ENCODE data around the gene AMOTL1. TPM values are rescaled to one million over a fixed set of nuclear protein-coding genes. Genes with fewer than 3 reads are reported as not detected.

Gene AMOTL1
- total RNA-seq, 2 experiments from 2014 or later: 6.6 to 8.4 TPM

DNA sequence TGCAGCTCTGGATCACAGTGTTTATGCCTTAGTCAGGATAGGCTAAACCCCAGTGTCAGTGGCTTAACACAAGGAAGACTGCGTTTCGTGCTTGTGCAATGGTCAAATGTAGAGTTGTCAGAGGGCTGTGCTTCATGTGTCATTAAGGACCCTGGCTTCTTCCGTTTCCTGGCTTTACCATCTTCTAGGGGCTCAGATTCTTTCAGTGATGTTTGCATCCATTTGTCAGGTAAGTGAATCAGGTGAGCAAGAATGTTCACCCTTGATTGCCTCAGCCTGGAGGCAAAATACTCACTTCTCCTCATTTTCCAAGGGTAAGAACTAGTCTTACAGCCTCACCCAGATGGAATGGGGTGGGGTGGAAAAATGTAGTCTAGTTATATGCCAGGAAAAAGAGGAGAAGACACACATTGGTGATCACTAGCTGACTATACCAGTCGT, 20.5 kb upstream of the AMOTL1 start:
- H3K4me3 Mint-ChIP-seq: no peak overlapping the region

DNA sequence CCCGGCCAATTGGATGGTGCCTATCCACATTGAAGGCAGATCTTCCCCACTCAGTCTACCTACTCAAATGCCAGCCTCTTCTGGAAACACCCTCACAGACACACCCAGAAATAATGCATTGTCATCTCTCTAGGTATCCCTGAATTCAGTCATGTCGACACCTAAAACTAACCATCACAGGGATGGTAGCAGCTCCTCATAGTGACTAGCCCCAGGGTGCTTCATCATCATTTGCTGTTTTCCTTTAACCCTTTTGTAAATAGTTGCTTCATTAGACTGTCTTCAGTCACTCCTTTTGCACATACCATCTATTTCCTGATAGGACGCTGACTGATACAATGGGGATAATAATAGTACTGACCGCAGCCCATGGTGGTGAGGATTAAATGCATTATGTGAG, 18.8 kb upstream of the AMOTL1 start:
- Mint-ChIP-seq H3K4me1 (ENCODE audit: low read depth) (no peaks in the 10 kb centered on the region), H3K27ac (no peak overlapping the region), H3K27me3 (ENCODE audit: low read depth) (peaks cover 35% of the 10 kb centered on the region), H3K9me3 (ENCODE audit: insufficient read depth) (no peaks in the 10 kb centered on the region), H3K4me3 (no peak overlapping the region), H3K36me3 (ENCODE audit: low read depth) (no peaks in the 10 kb centered on the region)
- ChIA-PET CTCF (no interaction called here), POLR2A (no interaction called here)
- no peak for ATAC-seq
- DNase-seq: no peak

More for the DNA sequence above, 20.5 kb upstream of the AMOTL1 start:
- Mint-ChIP-seq H3K27ac (no peak overlapping the region), H3K4me1 (ENCODE audit: low read depth) (no peaks in the 10 kb centered on the region), H3K27me3 (ENCODE audit: low read depth) (peaks cover 40% of the 10 kb centered on the region), H3K9me3 (ENCODE audit: insufficient read depth) (no peaks in the 10 kb centered on the region), H3K36me3 (ENCODE audit: low read depth) (no peaks in the 10 kb centered on the region)
- ChIA-PET POLR2A (no interaction called here), CTCF (no interaction called here)
- ATAC-seq: no peak
- no peak for DNase-seq

DNA sequence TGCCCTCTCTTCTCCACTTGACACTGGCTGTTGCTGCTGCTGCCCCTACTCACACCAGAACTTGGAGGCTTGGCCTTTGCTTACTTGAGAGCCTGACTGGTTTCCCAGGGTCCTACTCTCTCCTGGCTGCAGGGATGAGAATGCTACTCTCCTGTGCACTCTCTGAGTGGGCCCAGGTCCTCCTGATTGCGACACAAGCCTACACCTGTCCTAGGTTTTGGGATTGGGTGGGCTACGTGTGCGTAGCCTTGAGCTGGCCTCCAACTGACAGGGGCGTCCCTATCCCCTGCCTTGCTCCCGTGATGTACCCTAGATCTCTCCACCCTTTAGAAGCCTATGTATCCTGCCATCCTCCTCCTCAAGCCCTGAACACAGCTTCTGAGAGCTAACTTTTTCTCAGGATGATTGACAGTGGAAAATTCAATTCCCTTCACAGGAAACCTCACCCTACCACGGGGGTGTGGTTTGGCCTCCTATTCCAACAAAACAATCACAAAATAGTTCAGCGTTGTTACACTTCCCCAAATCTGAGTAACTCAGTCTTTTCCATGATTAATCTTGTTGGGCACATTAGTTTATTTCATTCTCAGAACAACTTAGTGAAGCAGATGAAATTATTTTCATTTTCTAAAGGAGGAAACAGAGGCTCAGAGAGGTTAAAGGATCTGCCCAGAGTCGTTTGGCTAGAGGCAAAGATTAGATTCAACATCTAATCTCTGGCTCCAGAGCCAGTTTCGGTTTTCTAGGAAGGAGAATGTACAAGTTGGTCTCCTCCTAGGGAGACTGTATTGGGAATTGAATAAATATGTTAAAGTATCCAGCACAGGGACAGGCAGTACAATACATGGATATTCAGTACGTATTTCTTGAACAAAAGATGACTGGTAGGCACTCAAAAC, 17.6 kb upstream of the AMOTL1 start:
- Mint-ChIP-seq H3K4me3 (no peak overlapping the region), H3K27ac (no peak overlapping the region), H3K36me3 (ENCODE audit: low read depth) (no peaks in the 10 kb centered on the region), H3K27me3 (ENCODE audit: low read depth) (peaks cover 40% of the 10 kb centered on the region), H3K9me3 (ENCODE audit: insufficient read depth) (no peaks in the 10 kb centered on the region), H3K4me1 (ENCODE audit: low read depth) (no peaks in the 10 kb centered on the region)
- ChIA-PET CTCF (no interaction called here), POLR2A (no interaction called here)
- DNase-seq (no peak), ATAC-seq (no peak)

- ATAC-seq (no peak), DNase-seq (no peak)
- no peak overlapping the region for H3K27ac Mint-ChIP-seq
- ChIA-PET CTCF (no interaction called here), POLR2A (no interaction called here)
- H3K27me3 Mint-ChIP-seq (ENCODE audit: low read depth): peaks cover 37% of the 10 kb centered on the region
- H3K36me3 Mint-ChIP-seq (ENCODE audit: low read depth): no peaks in the 10 kb centered on the region
- H3K4me1 Mint-ChIP-seq (ENCODE audit: low read depth): no peaks in the 10 kb centered on the region
- no peak overlapping the region for H3K4me3 Mint-ChIP-seq
- H3K9me3 Mint-ChIP-seq (ENCODE audit: insufficient read depth): no peaks in the 10 kb centered on the region
Observed at GRCh38 chr11:94751218-94751609, 16.9 kb upstream of the AMOTL1 start.

DNA sequence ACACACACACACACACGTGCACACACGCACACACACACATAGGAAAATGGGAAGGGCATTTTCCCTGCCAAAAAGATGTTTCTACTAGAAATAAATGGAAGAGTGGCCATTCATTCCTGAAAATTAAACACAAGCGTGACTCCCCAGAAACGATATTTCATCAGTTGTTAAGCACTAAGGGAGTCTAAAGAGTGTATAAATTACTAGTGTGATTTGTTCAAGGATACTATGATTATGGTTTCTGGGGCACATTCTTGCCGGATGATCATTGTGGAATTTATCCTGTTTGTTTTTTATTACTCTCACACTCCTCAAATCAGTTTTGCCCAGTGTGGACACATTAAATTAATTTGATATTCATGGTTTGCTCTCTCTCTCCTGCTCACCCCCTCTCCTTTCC, 16.4 kb upstream of the AMOTL1 start:
- no peak overlapping the region for H3K4me3 Mint-ChIP-seq
- peaks cover 32% of the 10 kb centered on the region for H3K27me3 Mint-ChIP-seq (ENCODE audit: low read depth)
- ATAC-seq: no peak
- CTCF ChIA-PET: no interaction called here
- no peak overlapping the region for H3K27ac Mint-ChIP-seq
- no peaks in the 10 kb centered on the region for H3K9me3 Mint-ChIP-seq (ENCODE audit: insufficient read depth)
- POLR2A ChIA-PET: no interaction called here
- no peak for DNase-seq
- no peaks in the 10 kb centered on the region for H3K4me1 Mint-ChIP-seq (ENCODE audit: low read depth)
- H3K36me3 Mint-ChIP-seq (ENCODE audit: low read depth): no peaks in the 10 kb centered on the region

DNA sequence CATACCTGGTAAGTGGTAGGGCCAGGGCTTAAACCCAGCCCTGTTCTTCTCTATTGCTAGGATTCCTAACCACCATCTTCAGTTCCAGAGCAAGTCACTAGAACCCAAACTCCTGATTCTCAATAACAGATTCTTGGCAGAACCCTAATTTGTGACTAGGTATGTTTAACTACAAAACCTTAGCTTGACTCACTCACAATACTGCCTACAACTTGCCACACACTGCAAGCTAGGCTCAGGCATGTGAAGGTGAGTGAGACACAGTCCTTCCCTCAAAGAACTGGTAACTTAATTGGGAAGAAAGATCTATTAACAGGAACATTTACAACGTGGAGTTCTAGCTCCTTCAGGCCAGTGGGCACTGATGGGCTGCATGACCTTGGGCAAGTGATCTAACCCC, 14.5 kb upstream of the AMOTL1 start:
- ATAC-seq (no peak), DNase-seq (no peak)
- Mint-ChIP-seq H3K27me3 (ENCODE audit: low read depth) (peaks cover 25% of the 10 kb centered on the region), H3K9me3 (ENCODE audit: insufficient read depth) (no peaks in the 10 kb centered on the region), H3K36me3 (ENCODE audit: low read depth) (no peaks in the 10 kb centered on the region), H3K4me1 (ENCODE audit: low read depth) (peaks cover 6% of the 10 kb centered on the region), H3K27ac (no peak overlapping the region), H3K4me3 (no peak overlapping the region)
- ChIA-PET CTCF (no interaction called here), POLR2A (no interaction called here)

DNA sequence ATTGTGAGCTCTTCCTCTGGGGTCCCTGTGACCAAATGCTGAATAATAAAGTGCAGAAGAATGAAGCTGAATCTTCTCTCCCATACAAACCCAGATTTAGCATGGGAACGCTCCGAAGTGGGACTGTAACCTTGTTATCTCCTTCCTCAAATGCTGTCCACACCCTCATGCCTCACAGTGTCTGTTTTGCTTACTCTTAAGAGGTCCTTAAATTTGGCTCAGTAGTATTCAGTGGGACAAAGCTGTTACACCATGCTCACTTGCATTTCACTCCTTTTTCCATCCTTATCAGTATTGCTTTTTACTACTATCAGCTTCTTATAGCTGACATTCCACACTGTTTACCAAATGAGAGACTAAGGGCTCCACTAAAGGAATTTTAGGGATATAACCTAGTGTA, 13.8 kb upstream of the AMOTL1 start:
- Mint-ChIP-seq H3K27me3 (ENCODE audit: low read depth) (peaks cover 23% of the 10 kb centered on the region), H3K4me1 (ENCODE audit: low read depth) (peaks cover 6% of the 10 kb centered on the region), H3K4me3 (no peak overlapping the region), H3K9me3 (ENCODE audit: insufficient read depth) (no peaks in the 10 kb centered on the region), H3K36me3 (ENCODE audit: low read depth) (no peaks in the 10 kb centered on the region), H3K27ac (no peak overlapping the region)
- no peak for DNase-seq
- CTCF ChIA-PET: no interaction called here
- POLR2A ChIA-PET: no interaction called here
- ATAC-seq: no peak

GRCh38 chr11:94754819-94755218, 13.3 kb upstream of the AMOTL1 start:
- no peak for DNase-seq
- Mint-ChIP-seq H3K36me3 (ENCODE audit: low read depth) (no peaks in the 10 kb centered on the region), H3K27me3 (ENCODE audit: low read depth) (peaks cover 27% of the 10 kb centered on the region), H3K9me3 (ENCODE audit: insufficient read depth) (no peaks in the 10 kb centered on the region), H3K4me3 (no peak overlapping the region), H3K4me1 (ENCODE audit: low read depth) (peaks cover 6% of the 10 kb centered on the region), H3K27ac (no peak overlapping the region)
- no peak for ATAC-seq
- ChIA-PET POLR2A (no interaction called here), CTCF (no interaction called here)

DNA sequence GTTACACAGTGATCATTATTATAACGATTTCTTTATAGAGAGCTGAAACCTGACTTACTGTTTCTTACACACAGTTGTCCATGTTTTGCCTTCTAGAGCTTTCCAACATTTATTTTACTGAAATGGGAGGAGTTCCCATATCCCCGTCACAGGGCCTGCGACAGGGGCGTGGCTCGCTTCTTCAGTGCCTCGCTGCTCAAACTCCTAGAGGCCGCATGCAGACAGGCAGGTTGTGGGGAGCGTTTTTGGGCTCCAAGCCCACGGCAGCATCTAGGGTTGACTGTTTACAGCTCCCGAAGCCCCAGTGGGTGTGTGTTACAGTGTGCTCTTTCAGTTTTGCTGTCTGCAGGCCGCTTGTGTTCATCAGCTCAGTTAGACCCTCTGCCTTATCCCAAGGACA, 12.7 kb upstream of the AMOTL1 start:
- ChIA-PET POLR2A (no interaction called here), CTCF (no interaction called here)
- Mint-ChIP-seq H3K9me3 (ENCODE audit: insufficient read depth) (no peaks in the 10 kb centered on the region), H3K36me3 (ENCODE audit: low read depth) (no peaks in the 10 kb centered on the region), H3K4me1 (ENCODE audit: low read depth) (peaks cover 9% of the 10 kb centered on the region), H3K27ac (no peak overlapping the region), H3K27me3 (ENCODE audit: low read depth) (peaks cover 28% of the 10 kb centered on the region), H3K4me3 (no peak overlapping the region)
- DNase-seq (no peak), ATAC-seq (no peak)

DNA sequence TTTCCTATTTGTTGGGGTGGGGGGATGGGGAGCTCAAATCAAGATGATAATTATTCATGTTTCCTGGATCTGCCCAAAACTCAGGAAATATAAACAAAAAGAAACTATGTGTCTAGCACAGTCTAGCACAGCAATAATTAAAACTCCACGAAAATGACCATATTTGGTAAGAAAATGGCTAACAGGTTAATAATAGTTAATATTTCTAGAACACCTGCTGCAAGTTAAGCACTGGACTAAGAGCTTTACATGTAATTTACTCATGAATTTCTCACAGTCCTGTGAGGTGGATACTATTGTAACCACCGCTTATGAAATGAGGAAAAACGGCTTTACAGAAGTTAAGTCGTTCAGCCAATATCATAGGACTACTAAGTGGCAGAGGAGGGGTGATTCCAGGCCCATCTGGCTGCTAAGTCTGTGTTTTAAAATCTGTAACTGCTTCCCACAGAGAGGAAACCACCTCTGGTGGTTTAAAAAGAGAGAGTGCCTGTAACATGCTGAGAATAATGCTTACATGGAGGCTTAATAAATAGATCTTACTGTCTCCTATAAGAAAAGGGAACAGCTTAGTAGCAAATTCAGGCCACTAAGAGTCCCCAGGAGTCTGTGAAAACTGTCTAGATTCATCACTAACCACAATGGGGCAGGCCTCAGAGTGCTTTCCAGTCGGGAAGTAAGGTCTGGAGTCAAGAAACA, 11.0 kb upstream of the AMOTL1 start:
- DNase-seq (no peak), ATAC-seq (no peak)
- Mint-ChIP-seq H3K27me3 (ENCODE audit: low read depth) (peaks cover 23% of the 10 kb centered on the region), H3K9me3 (ENCODE audit: insufficient read depth) (no peaks in the 10 kb centered on the region), H3K36me3 (ENCODE audit: low read depth) (no peaks in the 10 kb centered on the region), H3K4me1 (ENCODE audit: low read depth) (peaks cover 10% of the 10 kb centered on the region), H3K4me3 (no peak overlapping the region), H3K27ac (no peak overlapping the region)
- CTCF ChIA-PET: no interaction called here
- POLR2A ChIA-PET: no interaction called here

DNA sequence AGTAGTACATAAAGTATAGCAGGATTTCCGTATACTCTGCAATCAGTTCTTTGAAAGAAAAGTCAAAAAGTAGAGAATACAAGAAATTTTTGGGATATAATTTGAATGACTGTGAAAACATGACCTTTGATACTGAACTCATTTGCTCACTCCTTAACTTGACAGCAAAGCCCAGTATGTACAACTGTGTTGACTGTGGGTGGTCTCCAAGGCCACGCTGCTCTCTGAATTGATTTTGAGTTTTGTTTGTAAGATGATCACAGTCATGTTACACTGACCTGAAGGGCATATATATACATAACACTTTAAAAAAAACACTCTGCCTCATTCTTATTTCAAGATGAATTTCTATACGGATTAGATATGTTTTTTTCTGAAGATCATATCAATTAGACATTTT, 9.5 kb upstream of the AMOTL1 start:
- Mint-ChIP-seq H3K9me3 (ENCODE audit: insufficient read depth) (no peaks in the 10 kb centered on the region), H3K27ac (no peak overlapping the region), H3K4me1 (ENCODE audit: low read depth) (peaks cover 10% of the 10 kb centered on the region), H3K27me3 (ENCODE audit: low read depth) (peaks cover 23% of the 10 kb centered on the region), H3K4me3 (no peak overlapping the region), H3K36me3 (ENCODE audit: low read depth) (no peaks in the 10 kb centered on the region)
- no peak for ATAC-seq
- CTCF ChIA-PET: no interaction called here
- DNase-seq: no peak
- POLR2A ChIA-PET: no interaction called here

DNA sequence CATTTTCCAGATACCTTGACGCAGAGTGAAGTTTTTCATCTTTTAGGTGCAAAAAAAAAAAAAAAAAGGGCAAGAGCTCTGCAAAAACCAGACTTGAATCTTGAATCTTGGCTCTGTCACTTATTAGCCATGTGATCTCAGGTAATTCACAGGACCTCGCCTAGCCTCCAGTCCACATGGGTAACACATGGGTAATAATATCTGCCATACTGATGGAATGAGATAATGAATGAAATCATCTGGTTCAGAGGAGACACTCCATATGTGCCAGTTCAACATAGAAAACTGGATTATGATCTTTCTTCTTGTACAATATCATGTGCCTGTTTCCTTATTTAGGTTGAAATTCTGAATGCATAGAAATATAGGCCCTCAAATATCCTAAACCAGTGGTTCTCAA, 8.6 kb upstream of the AMOTL1 start:
- POLR2A ChIA-PET: no interaction called here

More for the DNA sequence above, 8.6 kb upstream of the AMOTL1 start:
- no peak overlapping the region for H3K27ac Mint-ChIP-seq
- CTCF ChIA-PET: no interaction called here
- no peaks in the 10 kb centered on the region for H3K9me3 Mint-ChIP-seq (ENCODE audit: insufficient read depth)
- no peak for ATAC-seq
- no peak for DNase-seq
- H3K4me3 Mint-ChIP-seq: no peak overlapping the region
- no peaks in the 10 kb centered on the region for H3K36me3 Mint-ChIP-seq (ENCODE audit: low read depth)
- H3K27me3 Mint-ChIP-seq (ENCODE audit: low read depth): peaks cover 25% of the 10 kb centered on the region
- H3K4me1 Mint-ChIP-seq (ENCODE audit: low read depth): peaks cover 10% of the 10 kb centered on the region

Measured in activated CD8-positive, alpha-beta T cell treated with anti-CD3 and anti-CD28 coated beads, Interleukin-2, amount 10 ng/mL, durations not matched to agents 7 days and 5 days (primary cell).